Fibroblast of the aortic adventitia (primary cell): ENCODE data around the gene SNTB2. TPM values are rescaled to one million over a fixed set of nuclear protein-coding genes. Genes with fewer than 3 reads are reported as not detected.
A peak's percentile ranks its signal among the peaks of the same experiment; 100 is the strongest.

Experiments used
- DNase-seq: peaks from one replicate; pipeline ENCODE4 v3.0.0-alpha.2; 2010; ENCODE audit warnings: low read depth
- H3K4me3 ChIP-seq: 2 replicates; pipeline ENCODE4 v1.5.1; 2011; ENCODE audit warnings: low read depth, mild to moderate bottlenecking, control low read depth, low read length, moderate library complexity
- total RNA-seq: library from RNA; depleted of rRNA; stranded (reverse); fragments of >200 nt; gene quantifications from 2 replicates; pipeline ENCODE4 v1.2.3, GENCODE V29; 2012; ENCODE audit warnings: low replicate concordance
- TF ChIP-seq, protein P1 (sequence below): IDR thresholded peaks from 2 replicates; pipeline ENCODE4 v1.5.1; 2011; ENCODE audit warnings: mild to moderate bottlenecking, low read length, control low read depth, inconsistent platforms; ENCODE audit not compliant: insufficient read depth

The SNTB2 gene
- total RNA-seq, 1 donor, result 40.6 TPM

DNA sequence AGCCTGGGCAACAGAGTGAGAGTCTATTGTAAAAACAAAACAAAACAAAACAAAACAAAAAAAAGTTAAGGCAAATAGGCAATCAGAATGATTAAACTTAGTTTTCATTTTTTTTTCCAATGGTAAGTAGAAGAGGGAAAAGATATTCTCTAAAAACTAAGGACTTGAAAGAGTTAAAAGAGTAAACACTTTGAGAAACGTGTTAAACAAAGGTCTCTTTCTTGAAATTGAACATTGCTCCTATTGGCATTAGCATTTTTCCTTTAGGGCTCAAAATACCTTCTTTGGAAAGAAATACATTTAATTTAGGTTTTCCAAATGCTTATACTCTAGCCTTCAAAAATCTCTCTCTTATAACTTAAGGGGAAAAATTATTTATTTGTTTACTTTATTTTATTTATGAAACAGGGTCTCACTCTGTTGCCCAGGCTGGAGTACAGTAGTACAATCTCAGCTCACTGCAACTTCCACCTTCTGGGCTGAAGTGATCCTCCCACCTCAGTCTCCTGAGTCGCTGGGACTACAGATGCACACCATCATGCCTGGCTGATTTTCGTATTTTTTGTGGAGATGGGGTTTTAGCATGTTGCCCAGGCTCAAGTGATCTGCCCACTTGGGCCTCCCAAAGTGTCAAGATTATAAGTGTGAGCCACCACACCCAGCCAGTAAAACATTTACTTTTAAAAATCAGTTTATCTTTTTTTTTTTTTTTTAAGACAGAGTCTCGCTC is 79.5 kb downstream of the SNTB2 start:
- H3K4me3 ChIP-seq, result no peak overlapping the region
- TF ChIP-seq, protein P1, sequence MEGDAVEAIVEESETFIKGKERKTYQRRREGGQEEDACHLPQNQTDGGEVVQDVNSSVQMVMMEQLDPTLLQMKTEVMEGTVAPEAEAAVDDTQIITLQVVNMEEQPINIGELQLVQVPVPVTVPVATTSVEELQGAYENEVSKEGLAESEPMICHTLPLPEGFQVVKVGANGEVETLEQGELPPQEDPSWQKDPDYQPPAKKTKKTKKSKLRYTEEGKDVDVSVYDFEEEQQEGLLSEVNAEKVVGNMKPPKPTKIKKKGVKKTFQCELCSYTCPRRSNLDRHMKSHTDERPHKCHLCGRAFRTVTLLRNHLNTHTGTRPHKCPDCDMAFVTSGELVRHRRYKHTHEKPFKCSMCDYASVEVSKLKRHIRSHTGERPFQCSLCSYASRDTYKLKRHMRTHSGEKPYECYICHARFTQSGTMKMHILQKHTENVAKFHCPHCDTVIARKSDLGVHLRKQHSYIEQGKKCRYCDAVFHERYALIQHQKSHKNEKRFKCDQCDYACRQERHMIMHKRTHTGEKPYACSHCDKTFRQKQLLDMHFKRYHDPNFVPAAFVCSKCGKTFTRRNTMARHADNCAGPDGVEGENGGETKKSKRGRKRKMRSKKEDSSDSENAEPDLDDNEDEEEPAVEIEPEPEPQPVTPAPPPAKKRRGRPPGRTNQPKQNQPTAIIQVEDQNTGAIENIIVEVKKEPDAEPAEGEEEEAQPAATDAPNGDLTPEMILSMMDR, result no peak

DNA sequence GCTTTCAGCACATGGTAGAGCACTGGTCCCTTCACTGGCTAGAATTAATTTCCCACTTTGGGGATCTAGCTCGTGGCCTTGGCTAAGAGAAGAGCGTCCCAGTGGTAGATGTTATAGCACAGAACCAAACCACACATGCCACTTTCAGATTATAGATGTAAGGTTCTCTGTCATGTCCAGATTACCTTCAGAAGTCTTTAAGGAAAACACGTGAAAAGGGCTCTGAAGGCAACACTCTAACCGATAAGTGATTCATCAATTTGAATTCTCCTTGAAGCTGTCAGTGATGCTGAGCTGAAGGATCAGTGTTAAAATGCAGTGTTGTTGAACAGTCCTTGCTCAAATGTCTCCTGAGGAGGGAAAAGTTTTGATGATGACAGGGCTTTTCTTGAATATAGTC is 80.7 kb downstream of the SNTB2 start:
- DNase-seq, result no peak
- H3K4me3 ChIP-seq, result no peak overlapping the region
- TF ChIP-seq, protein P1, result no peak

More for the DNA sequence above, 79.5 kb downstream of the SNTB2 start:
- no peak for DNase-seq

DNA sequence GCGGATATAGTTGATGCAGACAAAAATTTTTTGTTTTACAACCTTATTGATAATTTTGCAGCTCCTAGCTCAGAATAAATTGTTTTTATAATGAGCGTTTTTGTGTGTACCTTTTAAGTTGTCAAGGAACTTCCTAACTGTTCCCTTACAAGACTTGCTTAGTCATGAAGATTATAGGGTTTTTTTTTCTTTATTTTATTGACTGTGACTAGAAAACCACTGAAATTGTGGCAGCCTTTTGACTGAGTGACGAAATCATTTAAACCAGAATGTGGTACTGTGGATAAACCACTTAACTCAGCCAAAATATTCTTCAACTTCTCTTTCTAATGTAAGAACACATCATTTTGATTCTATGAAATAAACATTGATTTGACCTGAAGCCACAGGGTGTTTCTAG is 83.4 kb downstream of the SNTB2 start:
- no peak overlapping the region for H3K4me3 ChIP-seq
- TF ChIP-seq, protein P1, result no peak
- peak; percentile 30 for DNase-seq

DNA sequence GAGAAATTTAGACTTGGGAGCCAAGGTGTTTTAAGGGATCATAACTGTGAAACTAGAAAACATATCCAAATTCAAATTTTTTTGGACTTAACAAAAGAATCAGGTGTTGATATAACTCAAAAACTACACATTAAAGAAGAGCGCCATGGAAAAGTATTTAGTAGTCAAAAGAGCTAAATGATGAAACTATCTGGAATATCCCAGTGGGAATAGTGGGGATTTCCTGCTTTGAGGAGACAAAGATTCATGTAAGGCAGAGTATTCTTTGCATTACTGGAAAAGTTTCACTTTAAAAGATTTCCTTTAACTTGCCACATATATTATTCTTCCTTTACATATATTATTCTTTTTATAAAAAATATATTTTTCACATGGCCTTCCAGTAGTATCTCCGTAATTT is 83.9 kb downstream of the SNTB2 start:
- H3K4me3 ChIP-seq, result no peak overlapping the region
- TF ChIP-seq, protein P1, result no peak

DNA sequence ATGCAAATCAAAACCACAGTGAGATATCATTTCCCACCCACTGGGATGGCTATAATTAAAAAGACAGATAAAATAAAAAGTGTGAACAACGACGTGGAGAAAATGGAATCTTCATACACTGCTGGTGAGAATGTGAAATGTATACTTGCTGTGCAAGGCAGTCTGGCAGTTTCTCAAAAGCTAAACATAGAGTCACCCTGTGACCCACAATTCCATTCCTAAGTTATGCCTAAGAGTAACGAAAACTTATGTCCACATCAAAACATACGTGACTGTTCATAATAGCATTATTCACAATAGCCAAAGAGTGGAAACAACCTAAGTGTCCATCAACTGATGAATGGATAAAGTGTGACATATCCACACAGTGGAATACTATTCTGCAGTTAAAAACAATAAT is 86.0 kb downstream of the SNTB2 start:
- TF ChIP-seq, protein P1, result no peak
- no peak overlapping the region for H3K4me3 ChIP-seq
- peak; percentile 65 for DNase-seq

More for the DNA sequence above, 83.9 kb downstream of the SNTB2 start:
- peak; percentile 51 for DNase-seq

DNA sequence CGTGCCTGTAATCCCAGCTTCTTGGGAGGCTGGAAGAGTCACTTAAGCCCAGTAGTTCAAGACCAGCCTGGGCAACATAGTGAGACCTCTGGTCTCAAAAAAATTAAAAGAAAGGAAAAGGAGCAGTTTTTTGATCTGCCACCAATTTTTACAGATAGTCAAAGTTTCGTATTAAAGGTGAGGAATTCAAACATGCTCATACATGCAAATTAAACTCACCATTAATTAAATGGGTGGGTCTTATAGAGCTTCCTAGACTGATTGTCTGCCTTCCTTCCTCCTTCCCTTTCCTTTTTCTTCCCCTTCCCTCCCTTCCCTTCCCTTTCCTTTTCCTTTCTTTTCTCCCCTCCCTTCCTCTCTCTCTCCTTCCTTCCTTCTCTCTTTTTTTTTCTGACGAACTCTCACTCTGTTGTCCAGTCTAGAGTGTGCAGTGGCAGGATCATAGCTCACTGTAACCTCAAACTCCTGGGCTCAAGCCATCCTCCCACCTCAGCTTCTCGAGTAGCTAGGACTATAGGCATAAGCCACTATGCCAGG is 87.8 kb downstream of the SNTB2 start:
- DNase-seq, result no peak
- TF ChIP-seq, protein P1, result no peak
- no peak overlapping the region for H3K4me3 ChIP-seq
